Colonic mucosa (tissue), 4 donors: Measurements from ENCODE around the gene ZNF500. TPM values are rescaled to one million over a fixed set of nuclear protein-coding genes. Genes with fewer than 3 reads are reported as not detected.

Experiments used
- DNase-seq: peaks from one replicate; pipeline ENCODE4 v3.0.0-alpha.2; 2020
- H3K27ac ChIP-seq: fragments of 200-600 bp; one replicate; pipeline ENCODE4 v1.8.0; 2021
- H3K27me3 ChIP-seq: fragments of 200-600 bp; one replicate; pipeline ENCODE4 v1.8.0; 2021
- H3K36me3 ChIP-seq: fragments of 200-600 bp; one replicate; pipeline ENCODE4 v1.8.0; 2021
- H3K4me1 ChIP-seq: fragments of 200-600 bp; one replicate; pipeline ENCODE4 v1.8.0; 2021; ENCODE audit warnings: mild to moderate bottlenecking
- H3K4me3 ChIP-seq: fragments of 200-600 bp; one replicate; pipeline ENCODE4 v1.8.0; 2021
- H3K9ac ChIP-seq, 2 donors: one replicate each; pipeline ENCODE4 v1.7.0; 2013; ENCODE audit warnings: control low read depth in 2 of 2, low read depth in 2 of 2, low read length in 2 of 2
- H3K9me3 ChIP-seq: fragments of 200-600 bp; one replicate; pipeline ENCODE4 v1.8.0; 2021
- CTCF ChIP-seq: fragments of 200-600 bp; IDR thresholded peaks from one replicate; pipeline ENCODE4 v1.8.0; 2022; ENCODE audit warnings: antibody characterized with exemption, mild to moderate bottlenecking
- intact Hi-C: fragments of 100-400 bp; cut with DNase I; formaldehyde crosslinking; loops from one replicate; pipeline ENCODE4 v1.14.1; 2022
- total RNA-seq, 2 donors: library from RNA; stranded (reverse); fragmentation: NEBNext Ultra II Directional in 1 of 2; extraction: Animal tissue kit (Norgen Biotek cat#: 25700) in 1 of 2; gene quantifications; one replicate each; pipeline ENCODE4 v1.2.1, GENCODE V29; 2021
- donor health status: healthy.
- donor health status: DM: no; HTN: no; CAD: no.
- donor health status: DM: no; HTN: no; CAD: no.

Gene ZNF500
- total RNA-seq, 2 donors from 2014 or later, result 12.3 to 16.1 TPM

GRCh38 chr16:4700380-4700996 lies 66.5 kb downstream of the ZNF500 start:
- no peak overlapping the region for H3K4me3 ChIP-seq
- peaks cover 9% of the 10 kb centered on the region for H3K4me1 ChIP-seq
- H3K27me3 ChIP-seq, result no peaks in the 10 kb centered on the region
- intact Hi-C loops, result no loop called here
- H3K9ac ChIP-seq, result no peak overlapping the region
- no peak overlapping the region for H3K27ac ChIP-seq
- DNase-seq, result no peak
- no peaks in the 10 kb centered on the region for H3K9me3 ChIP-seq
- H3K36me3 ChIP-seq, result peaks cover 12% of the 10 kb centered on the region
- TF ChIP-seq CTCF, result no peak

- no peaks in the 10 kb centered on the region for H3K9me3 ChIP-seq
- no peak for TF ChIP-seq CTCF
- H3K27ac ChIP-seq, result no peak overlapping the region
- peaks cover 14% of the 10 kb centered on the region for H3K4me1 ChIP-seq
- peaks cover 12% of the 10 kb centered on the region for H3K36me3 ChIP-seq
- intact Hi-C loops, result no loop called here
- no peak for DNase-seq
- no peak overlapping the region for H3K9ac ChIP-seq
- no peak overlapping the region for H3K4me3 ChIP-seq
- no peaks in the 10 kb centered on the region for H3K27me3 ChIP-seq
These were observed 67.9 kb downstream of the ZNF500 start for GRCh38 chr16:4699046-4699556.

GRCh38 chr16:4698321-4699045 lies 68.5 kb downstream of the ZNF500 start:
- intact Hi-C loops, result no loop called here
- TF ChIP-seq CTCF, result no peak
- Histone ChIP-seq H3K36me3 (peaks cover 12% of the 10 kb centered on the region), H3K9me3 (no peaks in the 10 kb centered on the region), H3K27ac (no peak overlapping the region), H3K9ac (no peak overlapping the region), H3K4me3 (no peak overlapping the region), H3K4me1 (peaks cover 14% of the 10 kb centered on the region), H3K27me3 (no peaks in the 10 kb centered on the region)
- DNase-seq, result no peak

Other genes with a start within 250 kb of the ZNF500 start
- gene CDIP1, start 228.4 kb downstream of the ZNF500 start, total RNA-seq, result 10 to 100 TPM; 13.1 to 18.4 TPM
- gene C16orf96, start 210.8 kb downstream of the ZNF500 start, total RNA-seq, result under 1 TPM in 1 of 2 donors, not detected in 1; 0.08 TPM
- gene UBALD1, start 152.3 kb downstream of the ZNF500 start, total RNA-seq, result 10 to 100 TPM; 19.4 to 20.2 TPM
- gene MGRN1, start 142.3 kb downstream of the ZNF500 start, total RNA-seq, result 10 to 100 TPM; 75.2 to 79.3 TPM
- gene NUDT16L1, start 73.6 kb downstream of the ZNF500 start, total RNA-seq, result 10 to 100 TPM; 50.7 to 80.1 TPM
- 10 to 100 TPM; 10.1 to 23.2 TPM for gene ANKS3, start 32.9 kb downstream of the ZNF500 start, total RNA-seq
- gene DNAAF8, start 32.6 kb downstream of the ZNF500 start, total RNA-seq, result under 1 TPM; 0.61 to 0.69 TPM
- gene SEPTIN12, start 21.2 kb upstream of the ZNF500 start, total RNA-seq, result not detected
- gene SMIM22, start 28.2 kb upstream of the ZNF500 start, total RNA-seq, result 100 to 1,000 TPM; 361 to 457 TPM
- gene ROGDI, start 35.5 kb upstream of the ZNF500 start, total RNA-seq, result 10 to 100 TPM; 18.1 to 23.9 TPM
- 100 to 1,000 TPM; 112 to 134 TPM for gene GLYR1, start 80.1 kb upstream of the ZNF500 start, total RNA-seq
- gene UBN1, start 80.3 kb upstream of the ZNF500 start, total RNA-seq, result 10 to 100 TPM; 34.7 to 41.7 TPM
- gene PPL, start 170.0 kb upstream of the ZNF500 start, total RNA-seq, result 10 to 100 TPM; 11.5 to 14.1 TPM
- 1 to 10 TPM in 1 of 2 donors, under 1 TPM in 1; 0.59 to 1.8 TPM for gene SEC14L5, start 191.2 kb upstream of the ZNF500 start, total RNA-seq